ENCODE measurements around the gene TRPC1. TPM values are rescaled to one million over a fixed set of nuclear protein-coding genes. Genes with fewer than 3 reads are reported as not detected.
A peak's percentile ranks its signal among the peaks of the same experiment; 100 is the strongest.

The TRPC1 gene
- total RNA-seq, 1 experiment from 2014 or later, result 2.6 TPM

GRCh38 chr3:142801746-142802145 is 77.9 kb downstream of the TRPC1 start:
- Histone ChIP-seq H3K36me3 (no peaks in the 10 kb centered on the region), H3K9me3 (no peaks in the 10 kb centered on the region), H3K27me3 (no peaks in the 10 kb centered on the region), H3K4me3 (no peak overlapping the region)
- no peak for DNase-seq

DNA sequence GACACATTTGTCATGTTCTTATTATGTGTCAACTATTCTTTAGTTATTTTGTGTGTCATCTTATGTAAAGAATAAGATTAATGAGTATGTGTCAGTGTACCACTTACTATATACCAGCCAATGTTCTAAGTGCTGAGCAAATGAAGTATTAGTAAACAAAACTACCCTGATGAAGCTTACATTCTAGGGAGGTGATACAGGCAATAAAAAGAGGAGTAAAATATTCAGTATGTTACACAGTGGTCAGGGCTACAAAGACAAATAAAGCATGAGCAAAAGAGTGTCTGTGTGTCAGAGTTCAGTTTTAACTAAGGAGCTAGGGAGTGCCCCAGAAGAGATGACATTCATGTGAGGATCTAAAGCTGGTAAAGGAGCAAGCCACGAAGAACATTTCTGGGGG is 79.1 kb downstream of the TRPC1 start:
- Histone ChIP-seq H3K27me3 (no peaks in the 10 kb centered on the region), H3K9me3 (no peaks in the 10 kb centered on the region), H3K4me3 (no peak overlapping the region), H3K36me3 (no peaks in the 10 kb centered on the region)
- no peak for DNase-seq

- no peaks in the 10 kb centered on the region for H3K9me3 ChIP-seq
- H3K4me3 ChIP-seq, result no peak overlapping the region
- peaks cover 5% of the 10 kb centered on the region for H3K36me3 ChIP-seq
- DNase-seq, result peak; percentile 58
- no peaks in the 10 kb centered on the region for H3K27me3 ChIP-seq
Measured at GRCh38 chr3:142808103-142808917, 84.5 kb downstream of the TRPC1 start.

GRCh38 chr3:142809259-142809658 is 85.4 kb downstream of the TRPC1 start:
- H3K27me3 ChIP-seq, result no peaks in the 10 kb centered on the region
- H3K9me3 ChIP-seq, result no peaks in the 10 kb centered on the region
- DNase-seq, result no peak

GRCh38 chr3:142815803-142816202 is 92.0 kb downstream of the TRPC1 start:
- Histone ChIP-seq H3K4me3 (no peak overlapping the region), H3K27me3 (no peaks in the 10 kb centered on the region), H3K9me3 (no peaks in the 10 kb centered on the region), H3K36me3 (peaks cover 28% of the 10 kb centered on the region)
- DNase-seq, result no peak

More at GRCh38 chr3:142809259-142809658, 85.4 kb downstream of the TRPC1 start:
- Histone ChIP-seq H3K36me3 (peaks cover 5% of the 10 kb centered on the region), H3K4me3 (no peak overlapping the region)

- Histone ChIP-seq H3K27me3 (no peaks in the 10 kb centered on the region), H3K9me3 (no peaks in the 10 kb centered on the region), H3K36me3 (peaks cover 34% of the 10 kb centered on the region)
Measured at GRCh38 chr3:142817356-142817755, 93.5 kb downstream of the TRPC1 start.

GRCh38 chr3:142817897-142818296 is 94.1 kb downstream of the TRPC1 start:
- peaks cover 38% of the 10 kb centered on the region for H3K36me3 ChIP-seq
- H3K4me3 ChIP-seq, result no peak overlapping the region
- H3K9me3 ChIP-seq, result no peaks in the 10 kb centered on the region
- no peak for DNase-seq
- no peaks in the 10 kb centered on the region for H3K27me3 ChIP-seq

More at GRCh38 chr3:142817356-142817755, 93.5 kb downstream of the TRPC1 start:
- no peak overlapping the region for H3K4me3 ChIP-seq
- DNase-seq, result no peak

GRCh38 chr3:142818651-142819050 is 94.8 kb downstream of the TRPC1 start:
- Histone ChIP-seq H3K27me3 (no peaks in the 10 kb centered on the region), H3K4me3 (no peak overlapping the region), H3K9me3 (no peaks in the 10 kb centered on the region), H3K36me3 (peaks cover 38% of the 10 kb centered on the region)
- DNase-seq, result no peak

DNA sequence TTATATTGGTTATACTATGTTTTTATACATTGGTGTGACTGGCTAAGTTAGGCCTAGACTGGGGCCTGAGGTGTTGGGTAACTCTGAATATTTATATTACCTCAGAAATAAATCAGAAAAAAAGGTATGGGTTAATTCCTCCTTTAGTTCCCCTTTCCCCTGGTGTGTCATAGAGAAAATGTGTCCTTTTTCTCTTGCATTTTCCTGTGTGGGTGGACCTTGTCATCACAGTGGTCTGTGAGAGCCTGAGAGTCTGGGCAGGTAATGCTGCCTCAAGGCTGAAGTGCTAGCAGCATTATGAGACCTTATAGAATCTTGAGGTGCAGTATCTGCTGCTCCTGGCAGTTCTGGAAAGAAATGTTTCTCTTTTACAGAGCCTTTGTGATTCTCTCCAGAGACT is 95.3 kb downstream of the TRPC1 start:
- Histone ChIP-seq H3K9me3 (no peaks in the 10 kb centered on the region), H3K36me3 (peaks cover 38% of the 10 kb centered on the region), H3K4me3 (no peak overlapping the region), H3K27me3 (no peaks in the 10 kb centered on the region)
- DNase-seq, result no peak

GRCh38 chr3:142828703-142829305 is 105.0 kb downstream of the TRPC1 start:
- Histone ChIP-seq H3K36me3 (no peaks in the 10 kb centered on the region; the same call in 1 of the 2 replicates), H3K9me3 (no peaks in the 10 kb centered on the region), H3K27me3 (no peaks in the 10 kb centered on the region), H3K4me3 (no peak overlapping the region)
- peak; percentile 75 for DNase-seq

GRCh38 chr3:142837526-142837925 is 113.7 kb downstream of the TRPC1 start:
- peaks cover 22% of the 10 kb centered on the region for H3K36me3 ChIP-seq
- no peaks in the 10 kb centered on the region for H3K27me3 ChIP-seq
- DNase-seq, result no peak
- H3K4me3 ChIP-seq, result no peak overlapping the region
- no peaks in the 10 kb centered on the region for H3K9me3 ChIP-seq

DNA sequence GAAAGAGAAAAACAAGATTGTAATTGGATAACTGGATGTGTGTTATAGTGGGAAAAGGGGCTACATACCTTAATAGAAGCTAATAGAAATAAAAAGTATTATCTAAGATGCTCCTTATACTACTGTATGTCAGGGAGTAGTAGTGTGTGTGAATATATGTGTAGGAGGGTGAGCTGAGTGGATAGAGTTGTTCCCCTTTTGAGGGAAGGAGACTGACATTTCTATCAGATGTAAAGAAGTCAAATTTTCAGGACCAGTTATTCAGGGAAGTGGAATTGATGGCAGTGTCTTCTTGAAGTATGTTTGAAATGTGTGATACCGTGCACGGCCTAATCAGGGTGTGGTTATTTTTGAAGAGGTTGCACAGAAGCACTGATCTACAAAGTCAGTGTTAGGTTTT is 116.0 kb downstream of the TRPC1 start:
- no peak for DNase-seq
- Histone ChIP-seq H3K36me3 (peaks cover 32% of the 10 kb centered on the region), H3K27me3 (no peaks in the 10 kb centered on the region), H3K4me3 (no peak overlapping the region), H3K9me3 (no peaks in the 10 kb centered on the region)

DNA sequence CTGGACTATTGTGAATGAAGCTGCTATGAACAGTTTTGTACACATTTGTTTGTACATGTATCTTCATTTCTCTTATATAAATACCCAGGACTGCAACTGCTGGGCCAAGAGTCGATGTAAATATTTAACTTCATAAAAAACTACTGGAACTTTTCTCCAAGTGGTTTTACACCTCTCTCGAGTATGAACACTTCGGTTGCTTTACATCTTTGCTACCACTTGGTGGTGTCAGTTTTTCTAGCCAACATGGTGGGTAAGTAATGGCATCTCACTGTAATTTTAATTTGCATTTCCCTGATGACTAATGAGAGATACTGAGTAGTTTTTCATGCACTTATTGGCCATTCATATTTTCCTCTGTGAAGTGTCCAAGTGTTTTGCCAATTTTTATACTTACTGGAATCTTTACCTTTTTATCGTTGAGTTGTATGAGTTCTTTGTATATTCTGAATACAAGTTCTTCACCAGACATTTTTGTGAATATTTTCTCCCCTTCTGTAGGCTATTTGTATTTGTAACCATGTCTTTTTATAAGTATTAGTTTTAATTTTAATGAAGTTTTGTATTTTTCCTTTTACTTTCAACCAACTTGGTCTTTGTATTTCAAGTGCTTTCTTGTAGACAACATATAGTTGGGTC is 120.6 kb downstream of the TRPC1 start:
- DNase-seq, result no peak
- peaks cover 3% of the 10 kb centered on the region; the same call in 1 of the 2 replicates for H3K9me3 ChIP-seq
- H3K4me3 ChIP-seq, result no peak overlapping the region
- H3K27me3 ChIP-seq, result no peaks in the 10 kb centered on the region
- peaks cover 54% of the 10 kb centered on the region for H3K36me3 ChIP-seq

- no peak for DNase-seq
Measured at GRCh38 chr3:142846779-142847577, 123.1 kb downstream of the TRPC1 start.

DNA sequence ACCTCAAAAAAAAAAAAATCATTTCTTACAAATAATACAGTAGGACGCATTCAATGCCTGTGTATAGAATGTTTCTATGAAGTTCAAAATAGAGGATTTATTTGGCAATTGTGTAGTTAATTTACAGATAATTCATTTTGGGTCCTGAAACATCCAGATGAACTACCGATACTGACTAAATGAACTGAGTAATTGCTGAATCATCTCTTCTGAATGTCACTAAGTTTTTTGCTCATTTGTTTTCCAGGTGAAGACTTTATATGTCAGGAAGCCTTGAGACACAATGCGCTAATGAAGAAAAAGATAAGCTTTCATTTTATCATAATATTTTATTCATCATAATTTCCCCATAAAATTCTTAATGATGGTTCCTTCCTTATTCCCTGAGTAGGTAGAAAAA is 125.3 kb downstream of the TRPC1 start:
- H3K36me3 ChIP-seq, result peaks cover 44% of the 10 kb centered on the region
- no peak overlapping the region for H3K4me3 ChIP-seq
- no peak for DNase-seq
- H3K9me3 ChIP-seq, result peaks cover 3% of the 10 kb centered on the region; the same call in 1 of the 2 replicates
- no peaks in the 10 kb centered on the region for H3K27me3 ChIP-seq

More at GRCh38 chr3:142846779-142847577, 123.1 kb downstream of the TRPC1 start:
- Histone ChIP-seq H3K9me3 (peaks cover 3% of the 10 kb centered on the region; the same call in 1 of the 2 replicates), H3K4me3 (no peak overlapping the region), H3K27me3 (no peaks in the 10 kb centered on the region), H3K36me3 (peaks cover 47% of the 10 kb centered on the region)

- H3K9me3 ChIP-seq, result peaks cover under 1% of the 10 kb centered on the region; the same call in 1 of the 2 replicates
- H3K36me3 ChIP-seq, result peaks cover 32% of the 10 kb centered on the region
- H3K27me3 ChIP-seq, result no peaks in the 10 kb centered on the region
- DNase-seq, result peak; percentile 72
- H3K4me3 ChIP-seq, result no peak overlapping the region
Measured at GRCh38 chr3:142850395-142851023, 126.7 kb downstream of the TRPC1 start.

Data from MG63 (cell line).